GM13976 (cell line): Measurements from ENCODE around the gene CHD2.

Experiments
- DNase-seq: peaks from one replicate; pipeline ENCODE4 v3.0.0; 2012; ENCODE audit warnings: low spot score
- CTCF ChIP-seq: IDR thresholded peaks from 2 replicates; pipeline ENCODE4 v1.5.1; 2012; ENCODE audit warnings: borderline replicate concordance, mild to moderate bottlenecking; ENCODE audit not compliant: insufficient read depth; ENCODE audit errors: extremely low read depth, missing control alignments, control extremely low read depth
- in situ Hi-C: fragments of 300-500 bp; cut with MboI; formaldehyde crosslinking; loops from one replicate; pipeline ENCODE4 v1.12.0; 2022; ENCODE audit warnings: low sequenced_read_pairs, mixed read lengths, inconsistent platforms; ENCODE audit not compliant: unreplicated experiment

CHD2 gene

GRCh38 chr15:93033434-93034045, 133.4 kb downstream of the CHD2 start:
- TF ChIP-seq CTCF, result no peak
- DNase-seq, result peak; percentile 23
- in situ Hi-C loops, result no loop called here

GRCh38 chr15:93034512-93034911, 134.4 kb downstream of the CHD2 start:
- no peak for TF ChIP-seq CTCF
- in situ Hi-C loops, result no loop called here
- DNase-seq, result no peak

- TF ChIP-seq CTCF, result no peak
- in situ Hi-C loops, result no loop called here
- DNase-seq, result no peak
These were observed 135.2 kb downstream of the CHD2 start for GRCh38 chr15:93035092-93035915.

GRCh38 chr15:93035953-93036810, 136.1 kb downstream of the CHD2 start:
- in situ Hi-C loops, result no loop called here
- DNase-seq, result peak; percentile 86
- peak; percentile 41 for TF ChIP-seq CTCF

- DNase-seq, result peak; percentile 28
- in situ Hi-C loops, result no loop called here
- TF ChIP-seq CTCF, result no peak
These were observed 137.1 kb downstream of the CHD2 start for GRCh38 chr15:93036951-93037819.
